RWPE1 (cell line): ENCODE data around the gene CSF3R.
"Not testable (repeated sequence)": the region's sequence is repeated elsewhere in the genome, so short reads cannot be mapped to it uniquely, and the experiment has no call there.

Experiments used
- CTCF ChIA-PET: fragments of 350-600 bp; sonication (Branson Sonifier 250); formaldehyde crosslinking; extraction: SDS; loops from one replicate; lab custom pipeline; 2021; lab: Yijun Ruan, JAX
- POLR2A ChIA-PET: fragments of 400-600 bp; formaldehyde crosslinking; extraction: SDS; loops from one replicate; lab custom pipeline; 2020; ENCODE audit warnings: antibody characterized with exemption; ENCODE audit not compliant: low non-redundant PET; lab: Yijun Ruan, JAX
- DNase-seq: peaks from one replicate; pipeline ENCODE4 v3.0.0; 2012; ENCODE audit warnings: low spot score
- H3K27ac ChIP-seq: fragments of 450-650 bp; 2 replicates; pipeline ENCODE4 v1.5.1; 2017
- TF ChIP-seq, protein P1 (sequence below): fragments of 450-650 bp; conservative IDR thresholded peaks from 2 replicates; pipeline ENCODE4 v1.5.1; 2017; ENCODE audit warnings: low read depth, mild to moderate bottlenecking

CSF3R gene

DNA sequence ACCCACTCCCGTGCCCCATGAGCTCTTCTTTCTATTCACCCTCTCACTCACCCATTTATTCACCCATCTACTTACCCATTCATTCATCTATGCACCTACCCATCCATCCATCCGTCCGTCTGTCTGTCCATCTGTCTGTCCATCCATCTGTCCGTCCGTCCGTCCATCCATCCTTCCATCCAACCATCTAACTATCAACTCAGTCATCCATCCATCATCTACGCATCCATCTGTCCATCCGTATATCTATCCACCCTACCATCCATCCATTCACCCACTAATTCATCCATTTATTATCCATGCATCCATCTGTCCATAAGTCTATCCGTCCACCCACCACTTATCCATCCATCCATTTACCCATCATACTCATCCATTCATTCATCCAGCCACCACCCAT lies 10.8 kb upstream of the CSF3R start:
- TF ChIP-seq, protein P1, sequence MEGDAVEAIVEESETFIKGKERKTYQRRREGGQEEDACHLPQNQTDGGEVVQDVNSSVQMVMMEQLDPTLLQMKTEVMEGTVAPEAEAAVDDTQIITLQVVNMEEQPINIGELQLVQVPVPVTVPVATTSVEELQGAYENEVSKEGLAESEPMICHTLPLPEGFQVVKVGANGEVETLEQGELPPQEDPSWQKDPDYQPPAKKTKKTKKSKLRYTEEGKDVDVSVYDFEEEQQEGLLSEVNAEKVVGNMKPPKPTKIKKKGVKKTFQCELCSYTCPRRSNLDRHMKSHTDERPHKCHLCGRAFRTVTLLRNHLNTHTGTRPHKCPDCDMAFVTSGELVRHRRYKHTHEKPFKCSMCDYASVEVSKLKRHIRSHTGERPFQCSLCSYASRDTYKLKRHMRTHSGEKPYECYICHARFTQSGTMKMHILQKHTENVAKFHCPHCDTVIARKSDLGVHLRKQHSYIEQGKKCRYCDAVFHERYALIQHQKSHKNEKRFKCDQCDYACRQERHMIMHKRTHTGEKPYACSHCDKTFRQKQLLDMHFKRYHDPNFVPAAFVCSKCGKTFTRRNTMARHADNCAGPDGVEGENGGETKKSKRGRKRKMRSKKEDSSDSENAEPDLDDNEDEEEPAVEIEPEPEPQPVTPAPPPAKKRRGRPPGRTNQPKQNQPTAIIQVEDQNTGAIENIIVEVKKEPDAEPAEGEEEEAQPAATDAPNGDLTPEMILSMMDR: no peak
- ChIA-PET POLR2A (no interaction called here), CTCF (no interaction called here)

GRCh38 chr1:36492491-36492890 lies 9.8 kb upstream of the CSF3R start:
- no peak for DNase-seq
- CTCF ChIA-PET: interaction anchor here (0.6 kb wide), 1 partner anchor 24 kb away, joined by 3 read pairs; no protein-coding TSS in a partner anchor
- POLR2A ChIA-PET: no interaction called here
- TF ChIP-seq, protein P1: no peak
- no peak overlapping the region for H3K27ac ChIP-seq

More for the DNA sequence above, 10.8 kb upstream of the CSF3R start:
- no peak for DNase-seq
- H3K27ac ChIP-seq: no peak overlapping the region

DNA sequence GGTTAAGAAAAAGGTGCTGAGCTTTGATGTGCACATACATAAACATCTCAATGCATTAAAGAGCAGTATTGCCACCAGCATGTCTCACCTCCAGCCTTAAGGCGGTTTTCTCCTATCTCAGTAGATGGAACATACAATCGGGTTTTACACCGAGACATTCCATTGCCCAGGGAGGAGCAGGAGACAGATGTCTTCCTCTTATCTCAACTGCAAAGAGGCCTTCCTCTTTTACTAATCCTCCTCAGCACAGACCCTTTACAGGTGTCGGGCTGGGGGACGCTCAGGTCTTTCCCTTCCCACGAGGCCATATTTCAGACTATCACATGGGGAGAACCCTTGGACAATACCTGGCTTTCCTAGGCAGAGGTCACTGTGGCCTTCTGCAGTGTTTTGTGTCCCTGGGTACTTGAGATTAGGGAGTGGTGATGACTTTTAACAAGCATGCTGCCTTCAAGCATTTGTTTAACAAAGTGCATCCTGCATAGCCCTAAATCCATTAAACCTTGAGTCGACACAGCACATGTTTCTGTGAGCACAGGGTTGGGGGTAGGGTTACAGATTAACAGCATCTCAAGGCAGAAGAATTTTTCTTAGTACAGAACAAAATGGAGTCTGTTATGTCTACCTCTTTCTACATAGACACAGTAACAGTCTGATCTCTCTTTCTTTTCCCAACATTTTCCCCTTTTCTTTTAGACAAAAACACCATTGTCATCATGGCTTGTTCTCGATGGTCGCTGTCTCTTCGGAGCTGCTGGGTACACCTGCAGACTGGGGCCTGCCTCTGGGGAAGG lies 6.7 kb upstream of the CSF3R start:
- POLR2A ChIA-PET, H3K27ac ChIP-seq, DNase-seq: not testable (repeated sequence)
- CTCF ChIA-PET: interaction anchor here (0.6 kb wide), 1 partner anchor 491 kb away, joined by 3 read pairs; no protein-coding TSS in a partner anchor

- ChIA-PET CTCF (no interaction called here), POLR2A (no interaction called here)
- TF ChIP-seq, protein P1: no peak
- no peak for DNase-seq
- no peak overlapping the region for H3K27ac ChIP-seq
These were observed 5.2 kb upstream of the CSF3R start for GRCh38 chr1:36487906-36488305.

DNA sequence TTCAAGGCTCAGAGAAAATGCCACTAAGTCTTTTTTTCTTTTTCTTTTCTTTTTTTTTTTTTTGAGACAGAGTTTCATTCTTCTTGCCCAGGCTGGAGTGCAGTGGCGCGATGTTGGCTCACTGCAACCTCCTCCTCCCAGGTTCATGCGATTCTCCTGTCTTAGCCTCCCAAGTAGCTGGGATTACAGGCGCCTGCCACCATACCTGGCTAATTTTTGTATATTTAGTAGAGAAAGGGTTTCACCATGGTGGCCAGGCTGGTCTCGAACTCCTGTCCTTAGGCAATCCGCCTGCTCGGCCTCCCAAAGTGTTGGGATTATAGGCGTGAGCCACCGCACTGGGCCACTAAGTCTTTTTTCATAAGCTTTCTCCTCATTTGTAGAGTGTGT lies 4.6 kb upstream of the CSF3R start:
- CTCF ChIA-PET: interaction anchor here (0.6 kb wide), 1 partner anchor 1126 kb away, joined by 5 read pairs; no protein-coding TSS in a partner anchor
- H3K27ac ChIP-seq, DNase-seq, POLR2A ChIA-PET: not testable (repeated sequence)

- H3K27ac ChIP-seq: peak overlapping the region; percentile 45
- TF ChIP-seq, protein P1: no peak
- POLR2A ChIA-PET: interaction anchor here (0.6 kb wide), 1 partner anchor 603 kb away, joined by 6 read pairs; no protein-coding TSS in a partner anchor
- peak; percentile 10 for DNase-seq
- CTCF ChIA-PET: interaction anchor here (0.6 kb wide), 1 partner anchor 1126 kb away, joined by 5 read pairs; no protein-coding TSS in a partner anchor
These were observed 4.0 kb upstream of the CSF3R start for GRCh38 chr1:36486439-36487335.

GRCh38 chr1:36486093-36486438 lies 3.4 kb upstream of the CSF3R start:
- TF ChIP-seq, protein P1: no peak
- no peak for DNase-seq
- POLR2A ChIA-PET: no interaction called here
- CTCF ChIA-PET: no interaction called here
- H3K27ac ChIP-seq: no peak overlapping the region
